ENCODE results near the gene NDUFS6. TPM values are rescaled to one million over a fixed set of nuclear protein-coding genes. Genes with fewer than 3 reads are reported as not detected.

Gene NDUFS6
- polyA plus RNA-seq, 2 of the 4 experiments (the other 2 are of a cell fraction): 76.0 to 192 TPM

GRCh38 chr5:1855596-1855995 lies 54.4 kb downstream of the NDUFS6 start:
- no peak overlapping the region for H3K4me2 ChIP-seq
- FAIRE-seq (no peak), DNase-seq (ENCODE audit: low read depth in 1 of 2, low spot score in 1 of 2) (no peak), ATAC-seq (no peak; a peak in 1 of 6 replicates)
- no peaks in the 10 kb centered on the region for H3K9me3 ChIP-seq
- no peak overlapping the region for H3K4me3 ChIP-seq
- CTCF ChIA-PET: no interaction called here
- TF ChIP-seq BHLHE40 (IDR thresholded peaks at IDR 0.05; ENCODE audit: low read depth, low read length) (no peak), ATOH8 (CRISPR knock-in tag; IDR thresholded peaks at IDR 0.05; ENCODE audit: low read depth) (no peak), EHF (CRISPR knock-in tag; IDR thresholded peaks at IDR 0.05) (no peak), KDM5A (IDR thresholded peaks at IDR 0.05) (no peak), TP53 (CRISPR knock-in tag; IDR thresholded peaks at IDR 0.05) (no peak), CBX2 (IDR thresholded peaks at IDR 0.05; ENCODE audit: borderline replicate concordance, low read depth) (no peak), MAFK (IDR thresholded peaks at IDR 0.05; ENCODE audit: partially characterized antibody) (no peak), CBX8 (IDR thresholded peaks at IDR 0.05) (no peak), CTCF (IDR thresholded peaks at IDR 0.05) (no peak), FOSL2 (IDR thresholded peaks at IDR 0.05) (no peak), FOSL2 (CRISPR knock-in tag; IDR thresholded peaks at IDR 0.05) (no peak), FOXS1 (CRISPR knock-in tag; IDR thresholded peaks at IDR 0.05) (no peak), MYC (IDR thresholded peaks at IDR 0.05; ENCODE audit: borderline replicate concordance, low read length) (no peak), EP300 (IDR thresholded peaks at IDR 0.05) (no peak), HOXB5 (CRISPR knock-in tag; IDR thresholded peaks at IDR 0.05) (no peak), ZC3H11A (IDR thresholded peaks at IDR 0.05) (no peak), POLR2AphosphoS2 (conservative IDR thresholded peaks at IDR 0.05; ENCODE audit: low read length) (no peak)
- no peak overlapping the region for H3K27ac ChIP-seq
- WGBS (ENCODE audit: missing lambda C conversion rate): 66% methylated on average over 17 of the region's 17 CpGs
- POLR2A ChIA-PET: no interaction called here
- H3K4me1 ChIP-seq: no peaks in the 10 kb centered on the region

GRCh38 chr5:1856596-1857255 lies 55.5 kb downstream of the NDUFS6 start:
- no peak for FAIRE-seq
- TF ChIP-seq RARB (CRISPR knock-in tag; IDR thresholded peaks at IDR 0.05) (no peak), ESRRA (IDR thresholded peaks at IDR 0.05; ENCODE audit: borderline replicate concordance, low read length) (no peak)
- POLR2A ChIA-PET: no interaction called here
- Histone ChIP-seq H3K4me3 (no peak overlapping the region), H3K4me1 (no peaks in the 10 kb centered on the region), H3K9me3 (no peaks in the 10 kb centered on the region), H3K27ac (no peak overlapping the region), H3K4me2 (no peak overlapping the region)
- ATAC-seq: no peak
- CTCF ChIA-PET: no interaction called here
- WGBS (ENCODE audit: missing lambda C conversion rate): 68% methylated on average over 24 of the region's 49 CpGs
- DNase-seq (ENCODE audit: low read depth in 1 of 2, low spot score in 1 of 2): no peak

- Histone ChIP-seq H3K27ac (no peak overlapping the region), H3K9me3 (no peaks in the 10 kb centered on the region), H3K4me1 (no peaks in the 10 kb centered on the region), H3K4me3 (no peak overlapping the region), H3K4me2 (no peak overlapping the region)
- no peak for DNase-seq (ENCODE audit: low read depth in 1 of 2, low spot score in 1 of 2)
- ATAC-seq: no peak
- POLR2A ChIA-PET: no interaction called here
- 88% methylated on average over 14 of the region's 32 CpGs for WGBS (ENCODE audit: missing lambda C conversion rate)
- CTCF ChIA-PET: no interaction called here
- FAIRE-seq: no peak
- TF ChIP-seq ZFP36 (IDR thresholded peaks at IDR 0.05; ENCODE audit: borderline replicate concordance, partially characterized antibody) (no peak), BHLHE40 (IDR thresholded peaks at IDR 0.05; ENCODE audit: low read depth, low read length) (no peak), MYC (IDR thresholded peaks at IDR 0.05; ENCODE audit: borderline replicate concordance, low read length) (no peak), CBX8 (IDR thresholded peaks at IDR 0.05) (no peak), POLR2AphosphoS2 (conservative IDR thresholded peaks at IDR 0.05; ENCODE audit: low read length) (no peak), SREBF2 (IDR thresholded peaks at IDR 0.05) (no peak), CTCF (IDR thresholded peaks at IDR 0.05) (no peak), FOSB (CRISPR knock-in tag; IDR thresholded peaks at IDR 0.05) (no peak), MAZ (IDR thresholded peaks at IDR 0.05; ENCODE audit: borderline replicate concordance, low read depth, low read length) (no peak), ESRRA (IDR thresholded peaks at IDR 0.05; ENCODE audit: borderline replicate concordance, low read length) (no peak), RAD21 (conservative IDR thresholded peaks at IDR 0.05 in 1 of 2, IDR thresholded peaks at IDR 0.05 in 1 of 2) (no peak), SMC3 (IDR thresholded peaks at IDR 0.05) (no peak), CBX2 (IDR thresholded peaks at IDR 0.05; ENCODE audit: borderline replicate concordance, low read depth) (no peak), PBX3 (IDR thresholded peaks at IDR 0.05) (no peak), NPAS2 (CRISPR knock-in tag; IDR thresholded peaks at IDR 0.05; ENCODE audit: borderline replicate concordance) (no peak), CHD2 (IDR thresholded peaks at IDR 0.05; ENCODE audit: low read length, partially characterized antibody) (no peak), CHD4 (IDR thresholded peaks at IDR 0.05; ENCODE audit: borderline replicate concordance) (no peak)
Measured at GRCh38 chr5:1857256-1857600, 56.0 kb downstream of the NDUFS6 start.

Data from A549 (cell line).